K562 (cell line): ENCODE data around the gene OXTR. TPM values are rescaled to one million over a fixed set of nuclear protein-coding genes. Genes with fewer than 3 reads are reported as not detected.

Experiments
- ATAC-seq: fragments of 200-7000 bp; cut with Tn5 transposase; 3 replicates; pipeline ENCODE4 v1.9.1; 2020; ENCODE audit warnings: moderate library complexity
- BruUV-seq: library from RNA; stranded (reverse); fragments of 400-500 nt; replicated peaks from 2 replicates; lab custom pipeline; 2021; lab: Mats Ljungman, UMichigan
- CTCF ChIA-PET: fragments of 300-600 bp; formaldehyde crosslinking; extraction: SDS; loops from one replicate; lab custom pipeline; 2021; ENCODE audit warnings: low intra/inter-chr PET ratio; lab: Yijun Ruan, JAX
- POLR2A ChIA-PET: fragments of 300-600, 350-650 bp; sonication (Branson Sonifier 250); formaldehyde crosslinking; extraction: SDS; loops from one replicate; lab custom pipeline; 2021; ENCODE audit warnings: antibody characterized with exemption, inconsistent platforms; lab: Yijun Ruan, JAX
- DNase-seq, 4 experiments: peaks; one replicate each; pipeline versions ENCODE4 v3.0.0 to v3.0.0-alpha.2; 2011 to 2018; ENCODE audit warnings: low spot score in 3 of 4, mixed read lengths in 3 of 4; ENCODE audit errors: extremely low read depth in 1 of 4
- FAIRE-seq: peaks from 2 replicates; lab custom pipeline; 2011; peaks lifted over from hg19 to GRCh38; lab: Jason Lieb, UNC
- H2AFZ ChIP-seq: 2 replicates; pipeline ENCODE4 v1.6.0; 2011; ENCODE audit warnings: low read depth, low read length, control low read depth, inconsistent platforms
- H3K27ac ChIP-seq: fragments of 200-600 bp; 3 replicates; pipeline ENCODE4 v1.8.0; 2011; ENCODE audit warnings: low read depth, mild to moderate bottlenecking, control low read depth, inconsistent platforms, low read length, moderate library complexity, mixed read lengths; ENCODE audit errors: extremely low read depth
- H3K27me3 ChIP-seq, 2 experiments: fragments of 300-600 bp in 1 of 2; 2 replicates in 1 of 2; 3 replicates in 1 of 2; pipeline versions ENCODE4 v1.6.0 to v1.8.0; 2011; ENCODE audit warnings: inconsistent platforms in 2 of 2, low read length in 2 of 2, mild to moderate bottlenecking in 1 of 2, mixed read lengths in 1 of 2, moderate library complexity in 1 of 2; ENCODE audit not compliant: control insufficient read depth in 2 of 2, insufficient read depth in 2 of 2
- H3K36me3 ChIP-seq: fragments of 300-600 bp; 3 replicates; pipeline ENCODE4 v1.8.0; 2011; ENCODE audit warnings: mild to moderate bottlenecking, low read length, inconsistent platforms; ENCODE audit not compliant: control insufficient read depth, insufficient read depth
- H3K4me1 ChIP-seq, 2 experiments: fragments of 200-600 bp in 1 of 2; replicated peaks in 1 of 2; 2 replicates in 1 of 2; 3 replicates in 1 of 2; pipeline versions ENCODE4 v1.5.1 to v1.8.0; 2011; ENCODE audit warnings: inconsistent platforms in 2 of 2, low read length in 2 of 2, mild to moderate bottlenecking in 1 of 2, mixed read lengths in 1 of 2, moderate library complexity in 1 of 2; ENCODE audit not compliant: control insufficient read depth in 2 of 2, insufficient read depth in 2 of 2
- H3K4me2 ChIP-seq: 2 replicates; pipeline ENCODE4 v1.6.1; 2011; ENCODE audit warnings: low read length, control low read depth, inconsistent platforms, mixed read lengths; ENCODE audit not compliant: insufficient read depth
- H3K4me3 ChIP-seq: fragments of 200-600 bp; sonication (generic), shearing (Covaris generic); 2 replicates; pipeline ENCODE4 v1.5.1; 2016; ENCODE audit warnings: control low read depth, inconsistent platforms
- H3K79me2 ChIP-seq: fragments of 200-600 bp; 3 replicates; pipeline ENCODE4 v1.8.0; 2011; ENCODE audit warnings: low read length, inconsistent platforms; ENCODE audit not compliant: control insufficient read depth, insufficient read depth
- H3K9ac ChIP-seq, 2 experiments: 2 replicates each; pipeline versions ENCODE4 v1.6.0 to v1.6.1; 2011; ENCODE audit warnings: low read depth in 2 of 2, low read length in 2 of 2, control low read depth in 1 of 2, inconsistent platforms in 1 of 2, mild to moderate bottlenecking in 1 of 2, mixed read lengths in 1 of 2; ENCODE audit not compliant: insufficient read depth in 1 of 2
- H3K9me1 ChIP-seq: one replicate; pipeline ENCODE4 v1.6.0; 2011; ENCODE audit warnings: inconsistent platforms, mild to moderate bottlenecking, low read length, moderate library complexity; ENCODE audit not compliant: control insufficient read depth, insufficient read depth
- H3K9me3 ChIP-seq: replicated peaks from 2 replicates; pipeline ENCODE4 v1.5.1; 2011; ENCODE audit warnings: low read depth, low read length, inconsistent platforms; ENCODE audit not compliant: control insufficient read depth, insufficient read depth
- H4K20me1 ChIP-seq: replicated peaks from 2 replicates; pipeline ENCODE4 v1.6.1; 2011; ENCODE audit warnings: low read length, inconsistent platforms, mixed read lengths; ENCODE audit not compliant: control insufficient read depth, insufficient read depth
- CBFA2T2 ChIP-seq: fragments of 450-650 bp; conservative IDR thresholded peaks from 2 replicates; pipeline ENCODE4 v1.6.1; 2017; ENCODE audit warnings: mild to moderate bottlenecking
- CBFA2T3 ChIP-seq: fragments of 450-650 bp; IDR thresholded peaks from 2 replicates; pipeline ENCODE4 v1.6.1; 2017
- CREB3L1 ChIP-seq: fragments of 450-650 bp; IDR thresholded peaks from 2 replicates; pipeline ENCODE4 v1.6.1; 2014; ENCODE audit warnings: low read depth, mild to moderate bottlenecking, moderate library complexity, borderline replicate concordance
- PCBP1 ChIP-seq: fragments of 200-400 bp; formaldehyde crosslinking; IDR thresholded peaks from 2 replicates; pipeline ENCODE4 v1.6.1; 2018; ENCODE audit warnings: mild to moderate bottlenecking, low read depth, low read length; ENCODE audit not compliant: poor library complexity, severe bottlenecking
- RFX1 ChIP-seq: fragments of 450-650 bp; IDR thresholded peaks from 2 replicates; pipeline ENCODE4 v1.6.1; 2016; ENCODE audit warnings: mild to moderate bottlenecking, moderate library complexity
- TAL1 ChIP-seq: fragments of 450-650 bp; IDR thresholded peaks from 2 replicates; pipeline ENCODE4 v1.6.1; 2016; ENCODE audit warnings: mild to moderate bottlenecking
- TBL1XR1 ChIP-seq, 2 experiments: IDR thresholded peaks; 2 replicates each; pipeline ENCODE4 v1.6.1; 2012; ENCODE audit warnings: improper control_type of control experiment in 2 of 2, low read length in 2 of 2, mild to moderate bottlenecking in 1 of 2
- TEAD4 ChIP-seq, 2 experiments: sonication (generic) in 1 of 2; formaldehyde crosslinking in 1 of 2; IDR thresholded peaks; 2 replicates each; pipeline versions ENCODE4 v1.6.1 to v1.8.0; 2012 to 2022; ENCODE audit warnings: borderline replicate concordance in 1 of 2, inconsistent platforms in 1 of 2, low read length in 1 of 2, mild to moderate bottlenecking in 1 of 2, missing genetic modification reagents in 1 of 2
- ZNF444 ChIP-seq: fragments of 250-450 bp; sonication (Bioruptor Pico); IDR thresholded peaks from 2 replicates; pipeline ENCODE4 v1.4.0; 2020; ENCODE audit warnings: mild to moderate bottlenecking, moderate library complexity
- WGBS: fragments of 100-300 bp; shearing (Covaris generic); methylation state at CpG from one replicate; pipeline ENCODE4 v1.1.6; 2016; ENCODE audit warnings: low coverage, mixed read lengths; ENCODE audit not compliant: insufficient coverage; ENCODE audit errors: missing lambda C conversion rate; 5-methylcytosine and 5-hydroxymethylcytosine counted together
- in situ Hi-C: fragments of 300-500 bp; cut with MboI; formaldehyde crosslinking; loops from 4 replicates; pipeline ENCODE4 v1.15.0; 2018; ENCODE audit warnings: inconsistent platforms, mixed read lengths
- intact Hi-C: fragments of 100-400 bp; cut with micrococcal nuclease; formaldehyde crosslinking; loops from 2 replicates; pipeline ENCODE4 v1.14.2; 2022
- polyA plus RNA-seq, 8 experiments: library from polyadenylated mRNA; depleted of rRNA in 4 of 8; stranded (reverse) in 5 of 8; unstranded in 3 of 8; fragments of >200 nt; fragmentation: Nextera tagmentation in 2 of 8; fragmentation: Illumina TruSeq in 1 of 8; extraction: Ambion mirVana in 2 of 8; extraction: Trizol in 1 of 8; gene quantifications; 2 replicates each; pipeline versions ENCODE4 v1.2.1 to v1.2.3, GENCODE V29; 2011 to 2014; ENCODE audit warnings: inconsistent platforms in 1 of 8, missing spikeins in 1 of 8
- total RNA-seq, 7 experiments: library from RNA; depleted of rRNA in 6 of 7; stranded (reverse); fragments of >200 nt in 6 of 7; fragmentation: Illumina TruSeq in 2 of 7; extraction: Trizol in 2 of 7; gene quantifications; 2 replicates each; pipeline versions ENCODE4 v1.2.1 to v1.2.3, GENCODE V29; 2011 to 2021; ENCODE audit warnings: low replicate concordance in 1 of 7

The OXTR gene
- total and polyA plus RNA-seq, 9 of the 15 experiments (the other 6 are each of a cell fraction or from before 2014, with no cell fraction given): 0.14 to 1.3 (median 0.80) TPM

- DNase-seq: no peak
- no peaks in the 10 kb centered on the region for H3K9me3 ChIP-seq
- TF ChIP-seq PCBP1 (no peak), TAL1 (peak; percentile 33; the same call in 1 of the 2 replicates), CREB3L1 (no peak), CBFA2T2 (peak; percentile 52), TEAD4 (IDR thresholded peaks at IDR 0.05; ENCODE audit: low read length) (peak; percentile 52), TEAD4 (CRISPR knock-in tag; IDR thresholded peaks at IDR 0.05; ENCODE audit: borderline replicate concordance) (no peak), ZNF444 (no peak), CBFA2T3 (peak; percentile 61), TBL1XR1 (IDR thresholded peaks at IDR 0.05; ENCODE audit: low read length in 2 of 2) (no peak), RFX1 (no peak)
- TF ChIP-seq, all 486 proteins: peak for 4
- intact Hi-C loops (no loop called here), in situ Hi-C loops (no loop called here)
- no peaks in the 10 kb centered on the region for H4K20me1 ChIP-seq
- ATAC-seq: no peak
- H3K36me3 ChIP-seq: no peaks in the 10 kb centered on the region
- FAIRE-seq: no peak
- no peak overlapping the region for H3K4me2 ChIP-seq
- no TSS peak for BruUV-seq
- POLR2A ChIA-PET: interaction anchor here (0.8 to 1.1 kb wide), 2 partner anchors 10 to 61 kb away, joined by 3 to 4 read pairs; no protein-coding TSS in a partner anchor
- no peaks in the 10 kb centered on the region for H3K4me1 ChIP-seq
- H3K9ac ChIP-seq: no peak overlapping the region
- H3K9me1 ChIP-seq: no peaks in the 10 kb centered on the region
- CTCF ChIA-PET: no interaction called here
- H3K79me2 ChIP-seq: no peaks in the 10 kb centered on the region
- 4% methylated on average over 3 of the region's 3 CpGs for WGBS
- no peak overlapping the region for H3K27ac ChIP-seq
- peaks cover 0 to 5% of the 10 kb centered on the region in 2 experiments; a peak in 2 of 5 replicates for H3K27me3 ChIP-seq
- H2AFZ ChIP-seq: no peak overlapping the region
- no peak overlapping the region for H3K4me3 ChIP-seq
Measured at GRCh38 chr3:8794247-8794646, 24.8 kb upstream of the OXTR start.
